GM12878 (cell line): ENCODE measurements around the gene FRYL. TPM values are rescaled to one million over a fixed set of nuclear protein-coding genes. Genes with fewer than 3 reads are reported as not detected.

ENCODE experiments used
- ATAC-seq: fragments of 200-7000 bp; cut with Tn5 transposase; 3 replicates; pipeline ENCODE4 v1.9.1; 2020; ENCODE audit warnings: mild to moderate bottlenecking, moderate library complexity
- BruUV-seq: library from RNA; stranded (reverse); fragments of 400-500 nt; replicated peaks from 2 replicates; lab custom pipeline; 2021; lab: Mats Ljungman, UMichigan
- CTCF ChIA-PET: fragments of 300-600 bp; sonication (Branson Sonifier 250); formaldehyde crosslinking; extraction: SDS; loops from one replicate; lab custom pipeline; 2021; ENCODE audit warnings: inconsistent platforms; lab: Yijun Ruan, JAX
- POLR2A ChIA-PET: fragments of 350-600 bp; formaldehyde crosslinking; extraction: SDS; loops from one replicate; lab custom pipeline; 2021; ENCODE audit warnings: inconsistent platforms; lab: Charles Lee
- RAD21 ChIA-PET: fragments of 300-600 bp; sonication (Branson Sonifier 250); formaldehyde crosslinking; loops from one replicate; lab custom pipeline; 2023; ENCODE audit warnings: antibody characterized with exemption; ENCODE audit not compliant: unreplicated experiment; lab: Charles Lee
- SMC1A ChIA-PET: fragments of 300-600 bp; sonication (Branson Sonifier 250); formaldehyde crosslinking; loops from one replicate; lab custom pipeline; 2023; ENCODE audit not compliant: unreplicated experiment, uncharacterized antibody; lab: Charles Lee
- DNase-seq: peaks from one replicate; pipeline ENCODE4 v3.0.0-alpha.2; 2011; ENCODE audit warnings: low read depth, low spot score
- FAIRE-seq: peaks from 3 replicates; lab custom pipeline; 2011; peaks lifted over from hg19 to GRCh38; lab: Jason Lieb, UNC
- H2AFZ ChIP-seq: 2 replicates; pipeline ENCODE4 v1.6.0; 2011; ENCODE audit warnings: low read depth, low read length, control low read depth; ENCODE audit not compliant: control insufficient read depth
- H3K27ac ChIP-seq: 2 replicates; pipeline ENCODE4 v1.5.1; 2011; ENCODE audit warnings: control low read depth; ENCODE audit not compliant: control insufficient read depth, insufficient read depth
- H3K27me3 ChIP-seq, 2 experiments: replicated peaks in 1 of 2; 2 replicates each; pipeline versions ENCODE4 v1.6.0 to v1.6.1; 2011; ENCODE audit warnings: low read length in 1 of 2; ENCODE audit not compliant: control insufficient read depth in 2 of 2, insufficient read depth in 2 of 2
- H3K36me3 ChIP-seq, 2 experiments: 2 replicates each; pipeline ENCODE4 v1.5.1; 2011; ENCODE audit warnings: low read length in 1 of 2; ENCODE audit not compliant: control insufficient read depth in 2 of 2, insufficient read depth in 2 of 2
- H3K4me1 ChIP-seq: 2 replicates; pipeline ENCODE4 v1.6.1; 2011; ENCODE audit warnings: mild to moderate bottlenecking, low read length, moderate library complexity, mixed read lengths; ENCODE audit not compliant: control insufficient read depth, insufficient read depth
- H3K4me2 ChIP-seq: 2 replicates; pipeline ENCODE4 v1.6.0; 2011; ENCODE audit warnings: control low read depth; ENCODE audit not compliant: control insufficient read depth, insufficient read depth
- H3K4me3 ChIP-seq: fragments of 200-600 bp; sonication (generic); 2 replicates; pipeline ENCODE4 v1.5.1; 2016
- H3K79me2 ChIP-seq: 2 replicates; pipeline ENCODE4 v1.6.0; 2011; ENCODE audit warnings: low read length; ENCODE audit not compliant: control insufficient read depth, insufficient read depth
- H3K9ac ChIP-seq: 2 replicates; pipeline ENCODE4 v1.8.0; 2011; ENCODE audit warnings: low read length, control low read depth, mixed read lengths; ENCODE audit not compliant: control insufficient read depth, insufficient read depth
- H3K9me3 ChIP-seq: replicated peaks from 3 replicates; pipeline ENCODE4 v1.5.1; 2011; ENCODE audit warnings: mild to moderate bottlenecking, low read length; ENCODE audit not compliant: control insufficient read depth, insufficient read depth
- H4K20me1 ChIP-seq: 2 replicates; pipeline ENCODE4 v1.6.0; 2011; ENCODE audit not compliant: control insufficient read depth, insufficient read depth
- ASH2L ChIP-seq: fragments of 300-600, 200-600 bp; sonication (generic); IDR thresholded peaks from 2 replicates; pipeline ENCODE4 v1.6.1; 2017; ENCODE audit warnings: low read depth, mild to moderate bottlenecking, borderline replicate concordance
- EED ChIP-seq: sonication (generic); IDR thresholded peaks from 2 replicates; pipeline ENCODE4 v1.6.1; 2016; ENCODE audit warnings: antibody characterized with exemption, low read depth
- IRF4 ChIP-seq: IDR thresholded peaks from 2 replicates; pipeline ENCODE4 v1.6.1; 2011; ENCODE audit warnings: low read depth, low read length
- KLF5 ChIP-seq: fragments of 450-650 bp; IDR thresholded peaks from 2 replicates; pipeline ENCODE4 v1.6.1; 2014; ENCODE audit warnings: mild to moderate bottlenecking; ENCODE audit not compliant: partially characterized antibody
- MXI1 ChIP-seq: fragments of 150-350 bp; IDR thresholded peaks from 2 replicates; pipeline ENCODE4 v1.6.1; 2011; ENCODE audit warnings: low read depth, mild to moderate bottlenecking, inconsistent platforms, low read length, improper control_type of control experiment
- NRF1 ChIP-seq: conservative IDR thresholded peaks from 2 replicates; pipeline ENCODE4 v1.6.1; 2011; ENCODE audit warnings: mild to moderate bottlenecking, low read depth, low read length, improper control_type of control experiment
- RBBP5 ChIP-seq: fragments of 200-600 bp; sonication (generic); conservative IDR thresholded peaks from 2 replicates; pipeline ENCODE4 v1.6.1; 2016
- SRF ChIP-seq, 2 experiments: IDR thresholded peaks; 2 replicates each; pipeline ENCODE4 v1.6.1; 2011; ENCODE audit warnings: low read depth in 2 of 2, low read length in 2 of 2, mild to moderate bottlenecking in 1 of 2, moderate library complexity in 1 of 2
- ZNF274 ChIP-seq: IDR thresholded peaks from one replicate; pipeline ENCODE4 v1.8.0; 2011; ENCODE audit not compliant: insufficient read length, insufficient read depth
- WGBS: methylation state at CpG from one replicate; pipeline ENCODE4 v1.1.6; 2016; ENCODE audit warnings: low lambda C conversion rate; ENCODE audit not compliant: insufficient replicate concordance, insufficient coverage; ENCODE audit errors: missing lambda C conversion rate; 5-methylcytosine and 5-hydroxymethylcytosine counted together
- in situ Hi-C: fragments of 300-500 bp; cut with MboI; formaldehyde crosslinking; loops from 9 replicates; pipeline ENCODE4 v1.14.3; 2018; ENCODE audit warnings: mixed read lengths
- intact Hi-C: fragments of 100-400 bp; cut with micrococcal nuclease; formaldehyde crosslinking; loops from one replicate; pipeline ENCODE4 v1.14.2; 2022; ENCODE audit not compliant: unreplicated experiment
- polyA plus RNA-seq, 11 experiments: library from polyadenylated mRNA; depleted of rRNA in 4 of 11; unstranded in 6 of 11; stranded (reverse) in 5 of 11; fragments of >200 nt; fragmentation: Nextera tagmentation in 4 of 11; fragmentation: Illumina TruSeq in 1 of 11; extraction: Ambion mirVana in 4 of 11; extraction: Trizol in 1 of 11; gene quantifications; 1 replicate in 1 of 11; 2 replicates in 10 of 11; pipeline versions ENCODE4 v1.2.1 to v1.2.3, GENCODE V29; 2011 to 2016; ENCODE audit warnings: inconsistent platforms in 2 of 11, missing spikeins in 2 of 11, low read depth in 1 of 11
- total RNA-seq, 4 experiments: library from RNA; depleted of rRNA in 3 of 4; stranded (reverse); fragments of >200 nt in 3 of 4; fragmentation: Illumina TruSeq in 1 of 4; extraction: Trizol in 1 of 4; gene quantifications; 2 replicates each; pipeline versions ENCODE4 v1.2.1 to v1.2.3, GENCODE V29; 2013 to 2021
- TF ChIP-seq, protein P1 (sequence below): IDR thresholded peaks from 2 replicates; pipeline ENCODE4 v1.6.1; 2011; ENCODE audit warnings: low read depth, mild to moderate bottlenecking, low read length, moderate library complexity, borderline replicate concordance; ENCODE audit errors: extremely low read depth
- TF ChIP-seq, protein P2 (sequence below): fragments of 450-650 bp; formaldehyde crosslinking; IDR thresholded peaks from 2 replicates; pipeline ENCODE4 v1.4.0; 2022; ENCODE audit warnings: mild to moderate bottlenecking, moderate library complexity
- TF ChIP-seq, protein P3 (sequence below): IDR thresholded peaks from 2 replicates; pipeline ENCODE4 v1.6.1; 2012; ENCODE audit warnings: low read depth, low read length, improper control_type of control experiment
- TF ChIP-seq, protein P4 (sequence below): IDR thresholded peaks from 2 replicates; pipeline ENCODE4 v1.6.1; 2012; ENCODE audit warnings: low read depth, low read length, improper control_type of control experiment

Gene FRYL
- total and polyA plus RNA-seq, 10 of the 15 experiments (the other 5 are each of a cell fraction or from before 2014, with no cell fraction given), result 10.3 to 50.6 (median 28.7) TPM

DNA sequence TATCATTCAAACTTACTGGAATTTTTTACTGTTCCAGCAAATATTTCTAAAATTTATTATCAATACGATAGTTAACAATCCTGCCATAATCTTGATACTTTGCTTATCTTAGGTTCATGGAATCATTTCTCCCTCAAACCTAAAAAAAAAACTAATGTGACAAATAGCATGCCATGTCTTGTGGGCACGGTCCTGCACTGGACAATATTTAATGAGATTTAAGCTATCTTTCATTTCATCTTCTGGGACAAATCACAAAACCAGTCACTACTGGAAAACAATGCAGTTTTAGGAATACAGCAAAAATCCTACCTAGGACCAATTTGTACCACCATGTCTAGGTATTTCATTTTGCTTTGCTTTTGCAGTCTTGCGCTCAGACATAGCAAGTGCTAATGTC, 93.7 kb downstream of the FRYL start:
- RAD21 ChIA-PET, result no interaction called here
- Histone ChIP-seq H4K20me1 (no peaks in the 10 kb centered on the region), H3K4me2 (no peak overlapping the region), H3K36me3 (no peaks in the 10 kb centered on the region), H3K4me1 (peaks cover 12% of the 10 kb centered on the region), H3K9ac (no peak overlapping the region)
- WGBS, result 98% methylated on average over 3 of the region's 3 CpGs
- no peak for ATAC-seq
- FAIRE-seq, result no peak
- TF ChIP-seq RBBP5 (no peak), SRF (IDR thresholded peaks at IDR 0.05; ENCODE audit: low read depth in 2 of 2, low read length in 2 of 2) (no peak), ASH2L (no peak), EED (no peak), ZNF274 (no peak), NRF1 (no peak), MXI1 (no peak), KLF5 (no peak), IRF4 (no peak)
- TF ChIP-seq, protein P1, sequence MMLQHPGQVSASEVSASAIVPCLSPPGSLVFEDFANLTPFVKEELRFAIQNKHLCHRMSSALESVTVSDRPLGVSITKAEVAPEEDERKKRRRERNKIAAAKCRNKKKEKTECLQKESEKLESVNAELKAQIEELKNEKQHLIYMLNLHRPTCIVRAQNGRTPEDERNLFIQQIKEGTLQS, result no peak
- TF ChIP-seq, protein P2, sequence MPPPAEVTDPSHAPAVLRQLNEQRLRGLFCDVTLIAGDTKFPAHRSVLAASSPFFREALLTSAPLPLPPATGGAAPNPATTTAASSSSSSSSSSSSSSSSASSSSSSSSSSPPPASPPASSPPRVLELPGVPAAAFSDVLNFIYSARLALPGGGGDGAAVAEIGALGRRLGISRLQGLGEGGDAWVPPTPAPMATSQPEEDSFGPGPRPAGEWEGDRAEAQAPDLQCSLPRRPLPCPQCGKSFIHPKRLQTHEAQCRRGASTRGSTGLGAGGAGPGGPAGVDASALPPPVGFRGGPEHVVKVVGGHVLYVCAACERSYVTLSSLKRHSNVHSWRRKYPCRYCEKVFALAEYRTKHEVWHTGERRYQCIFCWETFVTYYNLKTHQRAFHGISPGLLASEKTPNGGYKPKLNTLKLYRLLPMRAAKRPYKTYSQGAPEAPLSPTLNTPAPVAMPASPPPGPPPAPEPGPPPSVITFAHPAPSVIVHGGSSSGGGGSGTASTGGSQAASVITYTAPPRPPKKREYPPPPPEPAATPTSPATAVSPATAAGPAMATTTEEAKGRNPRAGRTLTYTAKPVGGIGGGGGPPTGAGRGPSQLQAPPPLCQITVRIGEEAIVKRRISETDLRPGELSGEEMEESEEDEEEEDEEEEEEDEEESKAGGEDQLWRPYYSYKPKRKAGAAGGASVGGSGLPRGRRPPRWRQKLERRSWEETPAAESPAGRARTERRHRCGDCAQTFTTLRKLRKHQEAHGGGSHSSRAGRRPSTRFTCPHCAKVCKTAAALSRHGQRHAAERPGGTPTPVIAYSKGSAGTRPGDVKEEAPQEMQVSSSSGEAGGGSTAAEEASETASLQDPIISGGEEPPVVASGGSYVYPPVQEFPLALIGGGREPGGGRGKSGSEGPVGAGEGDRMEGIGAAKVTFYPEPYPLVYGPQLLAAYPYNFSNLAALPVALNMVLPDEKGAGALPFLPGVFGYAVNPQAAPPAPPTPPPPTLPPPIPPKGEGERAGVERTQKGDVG, result no peak
- TF ChIP-seq, protein P3, sequence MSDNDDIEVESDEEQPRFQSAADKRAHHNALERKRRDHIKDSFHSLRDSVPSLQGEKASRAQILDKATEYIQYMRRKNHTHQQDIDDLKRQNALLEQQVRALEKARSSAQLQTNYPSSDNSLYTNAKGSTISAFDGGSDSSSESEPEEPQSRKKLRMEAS, result no peak
- TF ChIP-seq, protein P4, sequence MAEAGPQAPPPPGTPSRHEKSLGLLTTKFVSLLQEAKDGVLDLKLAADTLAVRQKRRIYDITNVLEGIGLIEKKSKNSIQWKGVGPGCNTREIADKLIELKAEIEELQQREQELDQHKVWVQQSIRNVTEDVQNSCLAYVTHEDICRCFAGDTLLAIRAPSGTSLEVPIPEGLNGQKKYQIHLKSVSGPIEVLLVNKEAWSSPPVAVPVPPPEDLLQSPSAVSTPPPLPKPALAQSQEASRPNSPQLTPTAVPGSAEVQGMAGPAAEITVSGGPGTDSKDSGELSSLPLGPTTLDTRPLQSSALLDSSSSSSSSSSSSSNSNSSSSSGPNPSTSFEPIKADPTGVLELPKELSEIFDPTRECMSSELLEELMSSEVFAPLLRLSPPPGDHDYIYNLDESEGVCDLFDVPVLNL, result no peak
- TF ChIP-seq, all 136 proteins: peak for 0
- no peak for DNase-seq
- Histone ChIP-seq H3K4me3 (no peak overlapping the region), H3K79me2 (peaks cover 19% of the 10 kb centered on the region), H3K27me3 (no peaks in the 10 kb centered on the region), H2AFZ (no peak overlapping the region), H3K9me3 (no peaks in the 10 kb centered on the region), H3K27ac (no peak overlapping the region)
- no TSS peak for BruUV-seq
- intact Hi-C loops, result no loop called here
- in situ Hi-C loops, result no loop called here
- CTCF ChIA-PET, result no interaction called here
- SMC1A ChIA-PET, result interaction anchor here (1.1 kb wide), 1 partner anchor 18 kb away, joined by 3 read pairs; no protein-coding TSS in a partner anchor
- POLR2A ChIA-PET, result interaction anchor here (1.2 kb wide), 1 partner anchor 14 kb away, joined by 3 read pairs; no protein-coding TSS in a partner anchor
